Activated effector memory CD4-positive, alpha-beta T cell treated with anti-CD3 and anti-CD28 coated beads, Interleukin-2, amount 50 U/mL, for 16 hours (primary cell): ENCODE results near the gene DCAKD.
A peak's percentile ranks its signal among the peaks of the same experiment; 100 is the strongest.
"Not testable (repeated sequence)": the region's sequence is repeated elsewhere in the genome, so short reads cannot be mapped to it uniquely, and the experiment has no call there.

Experiments
- DNase-seq: peaks from one replicate; pipeline ENCODE4 v3.0.0-alpha.2; 2020

DCAKD gene

GRCh38 chr17:45063198-45063597, 11.8 kb upstream of the DCAKD start:
- DNase-seq: no peak

DNA sequence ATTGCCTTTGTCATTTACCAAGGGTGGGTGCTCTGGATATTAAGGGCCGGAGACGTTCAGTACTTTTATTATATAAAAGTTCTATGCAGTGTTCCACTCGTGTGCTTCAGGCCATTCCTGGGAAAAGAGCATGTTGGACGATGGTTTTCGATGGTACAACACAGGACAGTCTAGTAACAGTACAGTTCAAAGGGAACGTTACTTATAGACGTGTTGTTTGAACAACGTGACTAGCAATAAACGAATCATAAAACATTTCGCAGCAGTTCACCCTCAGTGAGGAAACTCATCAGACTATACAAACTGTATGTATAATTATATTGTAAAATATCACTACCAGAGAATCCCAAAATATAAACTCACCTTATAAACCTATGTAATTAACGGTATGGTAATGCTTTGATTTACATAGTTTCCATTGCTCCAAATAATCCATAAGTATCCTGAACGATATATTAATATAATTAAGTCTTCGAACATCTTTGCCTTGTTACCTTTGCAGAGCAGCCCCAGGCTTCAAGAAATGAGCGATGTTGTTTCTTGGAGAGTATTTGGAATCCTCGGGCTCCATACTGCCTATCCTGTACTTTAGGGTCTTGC, 10.3 kb upstream of the DCAKD start:
- DNase-seq: no peak

DNA sequence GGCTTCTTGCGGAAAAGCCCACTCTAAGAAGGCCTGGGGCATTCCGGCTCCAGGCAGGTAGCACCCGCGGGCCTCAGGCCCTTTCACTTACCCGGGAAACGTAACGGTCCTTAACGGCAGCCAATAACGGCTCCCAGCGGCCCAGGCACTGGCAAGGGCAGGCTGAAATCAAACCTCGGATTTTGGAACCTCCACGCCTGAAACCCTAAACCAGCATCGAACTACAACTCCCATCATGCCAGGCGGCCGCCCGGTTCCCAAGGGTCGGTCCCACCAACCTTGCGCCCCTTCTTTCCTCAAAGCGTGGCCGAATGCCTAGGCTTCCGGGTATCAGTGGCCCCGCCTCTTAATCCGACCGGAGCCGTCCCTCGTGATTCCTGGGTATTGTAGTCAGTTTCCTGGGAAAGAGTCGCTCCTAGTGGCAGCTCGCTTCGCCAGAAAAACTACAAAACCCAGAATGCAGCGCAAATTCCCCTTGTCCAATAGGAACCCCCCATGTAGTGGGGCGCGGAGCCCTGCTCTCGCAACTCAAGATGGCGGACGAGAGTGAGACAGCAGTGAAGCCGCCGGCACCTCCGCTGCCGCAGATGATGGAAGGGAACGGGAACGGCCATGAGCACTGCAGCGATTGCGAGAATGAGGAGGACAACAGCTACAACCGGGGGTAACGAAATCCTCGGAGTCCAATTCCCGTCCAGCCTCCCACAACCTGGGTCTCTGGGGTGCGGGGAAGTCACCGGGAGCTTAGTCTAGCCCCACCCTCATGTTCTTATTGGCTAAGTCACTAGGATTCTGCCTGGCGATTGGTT, 9.6 kb upstream of the DCAKD start, which contains the start of gene NMT1:
NMT1 (plus strand) TSS at position 521 of the 809 bp plus-strand sequence; CDS start at position 534, 13 bp downstream.
- DNase-seq: peak; percentile 98

- DNase-seq: no peak
These were observed 9.0 kb upstream of the DCAKD start for GRCh38 chr17:45060382-45060796.

DNA sequence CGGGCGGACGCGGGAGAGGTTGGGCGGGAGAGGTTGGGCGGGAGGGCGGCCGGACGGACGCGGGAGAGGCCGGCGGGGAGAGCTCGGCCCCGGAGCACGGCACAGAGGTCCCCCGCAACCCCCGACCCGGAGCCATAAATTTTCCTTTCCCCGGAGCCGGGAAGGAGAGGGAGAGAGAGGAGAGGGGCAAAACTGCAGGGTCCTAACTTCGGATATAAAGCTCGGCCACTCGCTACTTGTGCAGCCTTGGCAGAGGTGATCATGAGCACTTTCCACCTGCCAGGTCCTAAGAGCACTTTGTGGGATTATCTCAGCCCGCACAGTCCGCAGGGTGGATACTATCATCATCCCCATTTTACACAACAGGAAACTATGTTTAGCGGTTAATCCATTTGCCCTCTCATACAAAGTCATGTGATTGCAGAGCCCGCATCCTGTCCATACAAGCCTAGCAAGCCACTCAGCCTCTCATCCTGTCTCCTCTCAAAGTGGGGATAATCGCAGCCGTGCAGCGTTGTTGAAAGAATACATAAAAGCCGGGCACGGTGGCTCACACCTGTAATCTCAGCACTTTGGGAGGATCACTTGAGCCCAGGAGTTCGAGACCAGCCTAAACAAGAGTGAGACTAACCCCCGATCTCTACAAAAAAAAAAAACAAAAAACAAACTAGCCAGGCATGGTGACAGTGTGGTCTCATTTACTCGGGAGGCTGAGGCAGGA, 780 bp upstream of the DCAKD start:
- DNase-seq: peak; percentile 73

DNA sequence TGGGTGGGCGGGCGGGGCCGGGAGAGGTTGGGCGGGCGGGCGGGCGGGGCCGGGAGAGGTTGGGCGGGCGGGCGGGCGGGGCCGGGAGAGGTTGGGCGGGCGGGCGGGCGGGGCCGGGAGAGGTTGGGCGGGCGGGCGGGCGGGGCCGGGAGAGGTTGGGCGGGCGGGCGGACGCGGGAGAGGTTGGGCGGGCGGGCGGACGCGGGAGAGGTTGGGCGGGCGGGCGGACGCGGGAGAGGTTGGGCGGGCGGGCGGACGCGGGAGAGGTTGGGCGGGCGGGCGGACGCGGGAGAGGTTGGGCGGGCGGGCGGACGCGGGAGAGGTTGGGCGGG, 254 bp upstream of the DCAKD start:
- not testable (repeated sequence) for DNase-seq

DNA sequence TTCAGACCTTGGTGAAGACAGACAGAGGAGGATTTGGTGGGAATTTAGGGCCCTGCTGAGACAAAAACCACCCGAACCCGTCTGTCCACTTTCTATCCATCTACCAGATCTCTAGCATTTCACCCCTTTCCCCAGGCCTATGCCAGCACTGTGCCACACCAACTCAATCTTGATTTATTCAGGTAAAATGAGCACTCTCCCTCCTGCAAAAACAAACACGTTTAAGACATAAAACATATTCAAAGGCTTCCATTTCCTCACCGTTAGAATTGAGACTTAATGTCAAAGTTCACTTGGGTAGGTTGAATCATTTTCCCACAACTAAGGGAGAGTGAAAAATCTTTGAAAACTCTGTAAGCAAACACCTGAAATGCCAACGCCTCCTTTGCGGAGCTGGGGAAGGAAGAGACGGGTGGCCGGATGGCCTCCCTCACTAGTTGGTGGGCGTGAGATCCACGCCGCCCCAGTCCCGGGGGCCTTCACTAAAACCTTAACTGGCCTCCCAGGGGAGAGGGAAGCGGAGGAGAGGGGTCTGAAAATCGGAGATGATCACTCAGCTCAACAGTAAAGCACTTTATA, 862 bp downstream of the DCAKD start:
- peak; percentile 75 for DNase-seq

DNA sequence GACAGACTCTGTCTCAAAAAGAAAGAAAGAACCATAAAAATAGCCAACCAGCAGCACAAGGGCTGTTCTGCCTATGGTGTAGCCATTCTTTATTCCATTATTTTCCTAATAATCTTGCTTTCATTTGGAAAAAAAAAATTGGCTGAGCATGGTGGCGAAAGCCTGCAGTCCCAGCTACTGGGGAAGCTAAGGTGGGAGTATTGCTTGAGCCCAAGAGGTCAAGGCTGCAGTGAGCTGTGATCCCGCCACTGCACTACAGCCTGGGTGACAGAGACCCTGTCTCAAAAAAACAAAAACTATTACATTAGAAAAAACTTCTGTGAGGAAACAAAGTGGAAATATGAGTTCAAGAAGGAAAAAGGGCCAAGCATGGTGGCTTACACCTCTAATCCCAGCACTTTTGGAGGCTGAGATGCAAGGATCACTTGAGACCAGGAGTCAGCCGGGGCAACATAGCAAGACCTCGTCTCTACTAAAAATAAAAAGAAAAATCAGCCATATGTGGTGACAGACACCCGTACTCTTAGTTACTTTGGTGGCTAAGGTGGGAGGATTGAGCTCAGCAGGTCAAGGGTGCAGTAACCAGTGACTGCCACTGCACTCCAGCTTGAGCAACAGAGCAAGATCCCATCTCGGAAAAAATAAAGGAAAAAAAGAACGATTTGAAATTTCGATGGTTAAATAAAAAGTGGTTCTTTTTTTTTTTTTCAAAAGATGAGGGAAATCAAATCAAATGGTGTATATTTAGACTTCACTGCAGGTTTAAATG, 2.5 kb downstream of the DCAKD start:
- no peak for DNase-seq

- no peak for DNase-seq
These were observed 4.8 kb downstream of the DCAKD start for GRCh38 chr17:45046537-45047125.

DNA sequence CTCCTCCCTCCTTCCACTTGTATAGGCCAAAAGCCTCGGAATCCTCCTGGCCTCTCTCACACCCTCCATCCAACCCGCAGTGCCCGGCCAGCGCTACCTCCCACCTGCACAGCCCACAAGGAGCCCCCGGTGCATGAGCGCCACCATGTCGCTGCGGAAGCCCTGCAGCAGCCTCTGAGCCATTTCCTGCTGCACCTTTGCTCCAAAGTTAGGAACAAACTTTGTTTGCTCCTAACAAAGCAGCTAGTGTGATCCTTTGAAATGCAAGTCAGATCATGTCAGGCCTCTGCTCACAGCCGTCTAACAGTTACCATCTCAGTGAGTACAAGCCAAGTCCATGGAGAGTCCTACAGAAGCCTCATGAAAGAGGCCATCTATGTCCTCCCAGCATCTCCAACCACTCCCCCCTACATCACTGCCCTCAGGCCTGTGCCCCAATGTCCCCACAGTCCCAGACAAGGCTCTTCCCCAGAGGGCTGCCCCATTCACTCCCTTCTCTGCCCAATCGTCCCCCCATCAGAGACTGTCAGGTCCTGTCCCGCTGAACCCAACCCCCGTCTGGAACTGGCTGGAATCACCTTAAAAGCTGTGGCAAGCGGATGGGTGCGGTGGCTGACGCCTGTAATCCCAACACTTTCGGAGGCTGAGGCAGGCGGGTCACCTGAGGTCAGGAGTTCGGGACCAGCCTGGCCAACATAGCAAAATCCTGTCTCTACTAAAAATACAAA, 7.5 kb downstream of the DCAKD start:
- DNase-seq: no peak

- DNase-seq: no peak
These were observed 8.9 kb downstream of the DCAKD start for GRCh38 chr17:45042346-45043120.

DNA sequence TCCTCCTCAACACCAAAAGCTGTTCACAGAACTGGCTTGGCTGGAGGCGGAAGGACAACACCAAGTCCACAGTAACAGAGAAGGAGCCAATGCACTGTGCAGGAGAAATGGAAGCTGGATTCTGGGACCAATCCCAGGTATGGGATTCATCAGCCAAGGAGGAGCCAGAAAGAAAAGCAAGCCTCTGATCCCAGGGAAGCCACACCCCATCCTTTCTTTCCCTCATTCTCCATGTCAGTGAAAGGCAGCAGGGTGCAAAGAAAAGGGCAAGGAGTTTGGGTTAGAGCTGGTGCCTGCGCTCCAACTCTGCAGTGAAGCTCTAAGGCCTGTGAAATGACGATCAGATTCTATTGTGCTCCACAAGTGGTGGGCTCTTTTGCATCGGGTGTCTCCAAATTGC, 11.0 kb downstream of the DCAKD start:
- DNase-seq: no peak

- DNase-seq: no peak
These were observed 12.5 kb downstream of the DCAKD start for GRCh38 chr17:45038728-45039634.

- DNase-seq: no peak
These were observed 14.7 kb downstream of the DCAKD start for GRCh38 chr17:45036691-45037090.

GRCh38 chr17:45035848-45036247, 15.6 kb downstream of the DCAKD start:
- DNase-seq: no peak

DNA sequence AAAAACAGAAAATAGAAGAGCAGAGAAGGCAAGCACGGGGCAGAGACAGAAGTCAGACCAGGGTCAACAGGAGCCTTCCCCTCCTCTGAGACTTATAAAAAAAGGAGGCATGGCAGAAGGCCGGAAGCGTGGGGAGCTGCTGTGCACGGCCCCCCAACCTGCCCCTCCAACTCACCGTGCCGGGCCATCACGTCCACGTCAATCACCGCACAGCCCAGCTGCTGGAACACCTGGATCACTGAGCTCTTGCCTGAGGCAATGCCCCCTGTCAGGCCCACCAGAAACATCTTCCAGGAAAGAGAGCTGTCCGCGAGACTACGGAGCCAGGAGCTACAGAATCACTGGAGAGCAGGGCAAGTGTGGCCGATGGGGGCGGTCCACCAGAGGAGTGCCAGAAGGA, 16.8 kb downstream of the DCAKD start:
- DNase-seq: no peak

- DNase-seq: no peak
These were observed 19.3 kb downstream of the DCAKD start for GRCh38 chr17:45032174-45032541.

GRCh38 chr17:45031231-45032173, 19.9 kb downstream of the DCAKD start:
- DNase-seq: no peak

GRCh38 chr17:45030733-45031132, 20.7 kb downstream of the DCAKD start:
- DNase-seq: no peak
